HL-60 (cell line): ENCODE results near the gene BLM.
A peak's percentile ranks its signal among the peaks of the same experiment; 100 is the strongest.

Source experiments
- DNase-seq, 2 experiments: peaks; one replicate each; pipeline ENCODE4 v3.0.0-alpha.2; 2010 to 2020; ENCODE audit warnings: low read depth in 1 of 2, low spot score in 1 of 2
- H3K27ac ChIP-seq: fragments of 250-450 bp; sonication (Bioruptor Pico); replicated peaks from 2 replicates; pipeline ENCODE4 v1.5.1; 2020; ENCODE audit warnings: mild to moderate bottlenecking, moderate library complexity
- H3K27me3 ChIP-seq: fragments of 250-450 bp; sonication (Bioruptor Pico); 2 replicates; pipeline ENCODE4 v1.5.1; 2021; ENCODE audit warnings: mild to moderate bottlenecking, moderate library complexity; ENCODE audit not compliant: insufficient read depth, poor library complexity, severe bottlenecking
- H3K4me3 ChIP-seq: replicated peaks from 2 replicates; pipeline ENCODE4 v1.5.1; 2011; ENCODE audit warnings: mild to moderate bottlenecking, control low read depth, low read length; ENCODE audit not compliant: insufficient read depth
- CTCF ChIP-seq: IDR thresholded peaks from one replicate; pipeline ENCODE4 v1.5.1; 2011; ENCODE audit warnings: low read length, control low read depth, inconsistent platforms; ENCODE audit not compliant: insufficient read depth
- GABPA ChIP-seq: IDR thresholded peaks from 2 replicates; pipeline ENCODE4 v1.6.1; 2012; ENCODE audit warnings: low read depth
- POLR2AphosphoS5 ChIP-seq: IDR thresholded peaks from 2 replicates; pipeline ENCODE4 v1.6.1; 2012; ENCODE audit warnings: low read depth
- REST ChIP-seq: IDR thresholded peaks from 2 replicates; pipeline ENCODE4 v1.6.1; 2012; ENCODE audit warnings: low read depth; ENCODE audit not compliant: insufficient replicate concordance
- SPI1 ChIP-seq: IDR thresholded peaks from 2 replicates; pipeline ENCODE4 v1.6.1; 2012; ENCODE audit warnings: low read depth, mild to moderate bottlenecking, borderline replicate concordance

BLM gene

GRCh38 chr15:90761629-90762028 lies 44.5 kb downstream of the BLM start:
- TF ChIP-seq GABPA = no peak
- peak overlapping the region; percentile 75 for H3K27ac ChIP-seq
- H3K27me3 ChIP-seq = no peaks in the 10 kb centered on the region
- H3K4me3 ChIP-seq = no peak overlapping the region
- no peak for DNase-seq

- peak; percentile 92 to 96 for DNase-seq
- H3K4me3 ChIP-seq = no peak overlapping the region
- H3K27me3 ChIP-seq = no peaks in the 10 kb centered on the region
- peak overlapping the region; percentile 75 for H3K27ac ChIP-seq
- TF ChIP-seq CTCF (no peak), POLR2AphosphoS5 (peak; percentile 60), SPI1 (peak; percentile 1; the same call in 1 of the 2 replicates)
These were observed 45.0 kb downstream of the BLM start for GRCh38 chr15:90762109-90762508.

GRCh38 chr15:90763366-90764099 lies 46.4 kb downstream of the BLM start:
- DNase-seq = no peak
- Histone ChIP-seq H3K27me3 (no peaks in the 10 kb centered on the region), H3K4me3 (no peak overlapping the region), H3K27ac (peak overlapping the region; percentile 75; the same call in 1 of the 2 replicates)
- no peak for TF ChIP-seq REST
- TF ChIP-seq SPI1 = no peak
- no peak for TF ChIP-seq POLR2AphosphoS5
- TF ChIP-seq GABPA = no peak
- no peak for TF ChIP-seq CTCF

GRCh38 chr15:90765531-90765930 lies 48.4 kb downstream of the BLM start:
- no peak for DNase-seq
- Histone ChIP-seq H3K27me3 (no peaks in the 10 kb centered on the region), H3K27ac (no peak overlapping the region), H3K4me3 (no peak overlapping the region)
- TF ChIP-seq REST = no peak
- TF ChIP-seq SPI1 = no peak
- TF ChIP-seq GABPA = no peak
- TF ChIP-seq POLR2AphosphoS5 = no peak
- no peak for TF ChIP-seq CTCF
